ENCODE results near the gene PNMT. TPM values are rescaled to one million over a fixed set of nuclear protein-coding genes. Genes with fewer than 3 reads are reported as not detected.
A peak's percentile ranks its signal among the peaks of the same experiment; 100 is the strongest.

The PNMT gene
- total and polyA plus RNA-seq, 2 of the 4 experiments (the other 2 are of a cell fraction): not detected

GRCh38 chr17:39701012-39701783, 32.9 kb downstream of the PNMT start (continued):
- no peak for TF ChIP-seq MXI1 (IDR thresholded peaks at IDR 0.05; ENCODE audit: borderline replicate concordance, low read depth, low read length)

- no peak overlapping the region for H3K4me3 ChIP-seq (ENCODE audit: insufficient read depth, low read depth, low read length)
- intact Hi-C loops (cut with micrococcal nuclease) (no loop called here), in situ Hi-C loops (cut with MboI; ENCODE audit: low sequenced_read_pairs) (no loop called here), dilution Hi-C loops (cut with HindIII; ENCODE audit: low sequenced_read_pairs, unreplicated experiment) (no loop called here)
- peak overlapping the region; percentile 61 for H2AK5ac ChIP-seq (ENCODE audit: low read depth, low read length)
- no peak overlapping the region for H4K5ac ChIP-seq (ENCODE audit: low read depth, low read length)
- H4K8ac ChIP-seq (ENCODE audit: low read depth in 2 of 2, low read length in 2 of 2): no peak overlapping the region
- H2BK5ac ChIP-seq (ENCODE audit: low read depth, low read length, poor library complexity, severe bottlenecking): no peak overlapping the region
- H3K79me1 ChIP-seq (ENCODE audit: low read depth in 1 of 2, low read length in 2 of 2): peaks cover 0 to 69% of the 10 kb centered on the region in 2 experiments; a peak in 3 of 4 replicates
- BruUV-seq (replicated peaks): no TSS peak
- WGBS, 2 experiments (ENCODE audit: extremely low coverage in 2 of 2, insufficient read length in 1 of 2): no CpG with 5 or more reads among the region's 4 CpGs
- no peaks in the 10 kb centered on the region for H3K27me3 ChIP-seq (ENCODE audit: control insufficient read depth, insufficient read depth, low read length)
- H2BK20ac ChIP-seq (ENCODE audit: low read depth, low read length): no peak overlapping the region
- no peak overlapping the region for H3K27ac ChIP-seq (ENCODE audit: insufficient read depth, low read length)
- peak overlapping the region; percentile 99; the same call in 1 of the 2 replicates for H3K4me2 ChIP-seq (ENCODE audit: low read depth, low read length)
- H3K23ac ChIP-seq (ENCODE audit: low read depth, low read length): peak overlapping the region; percentile 39
- peak overlapping the region; percentile 28; the same call in 1 of the 2 replicates for H3K14ac ChIP-seq (replicated peaks; ENCODE audit: low read depth, low read length)
- peaks cover 20% of the 10 kb centered on the region for H3K9me1 ChIP-seq (ENCODE audit: insufficient read depth, low read length)
- no peak overlapping the region for H4K91ac ChIP-seq (ENCODE audit: insufficient read depth, low read depth, low read length)
- H2AK9ac ChIP-seq (replicated peaks; ENCODE audit: low read depth, low read length, poor library complexity): peak overlapping the region; percentile 65
- no peaks in the 10 kb centered on the region for H3K9me3 ChIP-seq (ENCODE audit: control insufficient read depth, insufficient read depth, low read length)
- ATAC-seq (ENCODE audit: low read depth): no peak
- no peak overlapping the region for H3K9ac ChIP-seq (ENCODE audit: low read depth, low read length)
- H2AFZ ChIP-seq (replicated peaks; ENCODE audit: low read length, poor library complexity): peak overlapping the region; percentile 73
- H3K4ac ChIP-seq (ENCODE audit: low read depth, low read length): peak overlapping the region; percentile 38; the same call in 1 of the 2 replicates
- peaks cover 54% of the 10 kb centered on the region for H4K20me1 ChIP-seq (ENCODE audit: insufficient read depth, low read length)
- no peak overlapping the region for H2BK120ac ChIP-seq (ENCODE audit: low read depth, low read length)
- peaks cover 21% of the 10 kb centered on the region for H3K4me1 ChIP-seq (ENCODE audit: control insufficient read depth, insufficient read depth, low read length)
- CTCF ChIA-PET: no interaction called here
- no peak overlapping the region for H2BK15ac ChIP-seq (ENCODE audit: low read depth, low read length)
- no peak overlapping the region for H3K18ac ChIP-seq (ENCODE audit: low read depth, low read length)
- no peak for TF ChIP-seq RFX5 (IDR thresholded peaks at IDR 0.05; ENCODE audit: low read depth, low read length)
- no peak for TF ChIP-seq CEBPB (IDR thresholded peaks at IDR 0.05; ENCODE audit: low read depth, low read length)
- TF ChIP-seq MAFK (IDR thresholded peaks at IDR 0.05; ENCODE audit: low read depth, low read length): no peak
- no peak for TF ChIP-seq MXI1 (IDR thresholded peaks at IDR 0.05; ENCODE audit: borderline replicate concordance, low read depth, low read length)
- TF ChIP-seq USF2 (IDR thresholded peaks at IDR 0.05; ENCODE audit: low read depth, low read length): no peak
- TF ChIP-seq MAZ (IDR thresholded peaks at IDR 0.05; ENCODE audit: borderline replicate concordance, low read depth, low read length): no peak
- TF ChIP-seq CTCF (conservative IDR thresholded peaks at IDR 0.05; ENCODE audit: low read depth, low read length): no peak
- TF ChIP-seq CHD1 (IDR thresholded peaks at IDR 0.05; ENCODE audit: low read depth, low read length): no peak
- no peak for TF ChIP-seq SMC3 (IDR thresholded peaks at IDR 0.05; ENCODE audit: low read depth, low read length)
- no peak for TF ChIP-seq NFE2L2 (IDR thresholded peaks at IDR 0.05; ENCODE audit: low read depth, low read length)
- POLR2A ChIA-PET (ENCODE audit: unreplicated experiment): no interaction called here
- no peak for DNase-seq
- peaks cover under 1% of the 10 kb centered on the region; the same call in 1 of the 2 replicates for H3K36me3 ChIP-seq (ENCODE audit: control insufficient read depth, insufficient read depth, low read length)
- no peak overlapping the region for H3K56ac ChIP-seq (ENCODE audit: extremely low read depth, insufficient read depth, low read length)
Observed at GRCh38 chr17:39701784-39702422, 33.6 kb downstream of the PNMT start.

Measured in IMR-90 (cell line).